Common myeloid progenitor, CD34-positive (primary cell): ENCODE measurements around the gene TRIM14.

ENCODE experiments used
- CTCF ChIA-PET: fragments of 350-600 bp; sonication (Branson Sonifier 250); formaldehyde crosslinking; loops from one replicate; lab custom pipeline; 2021; ENCODE audit warnings: antibody characterized with exemption; lab: Charles Lee
- POLR2A ChIA-PET: fragments of 350-600 bp; sonication (Branson Sonifier 250); formaldehyde crosslinking; loops from one replicate; lab custom pipeline; 2021; ENCODE audit warnings: antibody characterized with exemption; lab: Charles Lee
- DNase-seq, 3 donors: peaks; one replicate each; pipeline versions ENCODE4 v3.0.0 to v3.0.0-alpha.2; 2013
- H3K27ac ChIP-seq, 2 experiments: 1 replicate in 1 of 2; 2 replicates in 1 of 2; pipeline ENCODE4 v1.7.0; 2013; ENCODE audit warnings: inconsistent platforms in 2 of 2, low read length in 2 of 2, mild to moderate bottlenecking in 2 of 2, low read depth in 1 of 2, moderate library complexity in 1 of 2; ENCODE audit not compliant: severe bottlenecking in 2 of 2, insufficient read depth in 1 of 2, poor library complexity in 1 of 2
- H3K27me3 ChIP-seq, 5 experiments: replicated peaks in 2 of 5; 1 replicate in 3 of 5; 2 replicates in 2 of 5; pipeline versions ENCODE4 v1.6.1 to v1.7.0; 2013; ENCODE audit warnings: low read length in 4 of 5, mild to moderate bottlenecking in 2 of 5, moderate library complexity in 2 of 5, inconsistent platforms in 1 of 5; ENCODE audit not compliant: insufficient read depth in 5 of 5, control insufficient read depth in 4 of 5
- H3K36me3 ChIP-seq, 4 experiments: 1 replicate in 2 of 4; 2 replicates in 2 of 4; pipeline versions ENCODE4 v1.6.1 to v1.7.0; 2013; ENCODE audit warnings: low read length in 3 of 4, control low read depth in 1 of 4, mild to moderate bottlenecking in 1 of 4; ENCODE audit not compliant: control insufficient read depth in 4 of 4, insufficient read depth in 4 of 4
- H3K4me1 ChIP-seq, 4 experiments: 1 replicate in 3 of 4; 2 replicates in 1 of 4; pipeline versions ENCODE4 v1.6.1 to v1.7.1; 2013; ENCODE audit warnings: low read length in 3 of 4, mild to moderate bottlenecking in 3 of 4, control low read depth in 1 of 4, inconsistent platforms in 1 of 4, moderate library complexity in 1 of 4; ENCODE audit not compliant: control insufficient read depth in 4 of 4, insufficient read depth in 4 of 4; ENCODE audit errors: control extremely low read depth in 1 of 4
- H3K4me3 ChIP-seq, 7 experiments: 1 replicate in 4 of 7; 2 replicates in 3 of 7; pipeline versions ENCODE4 v1.5.1 to v1.7.0; 2013; ENCODE audit warnings: mild to moderate bottlenecking in 7 of 7, low read length in 6 of 7, moderate library complexity in 6 of 7, inconsistent platforms in 2 of 7, low read depth in 2 of 7, control low read depth in 1 of 7; ENCODE audit not compliant: insufficient read depth in 4 of 7, control insufficient read depth in 1 of 7; ENCODE audit errors: extremely low read depth in 1 of 7
- H3K9me3 ChIP-seq, 5 experiments: 1 replicate in 4 of 5; 2 replicates in 1 of 5; pipeline versions ENCODE4 v1.6.1 to v1.7.1; 2013; ENCODE audit warnings: low read length in 4 of 5, mild to moderate bottlenecking in 2 of 5, inconsistent platforms in 1 of 5, low read depth in 1 of 5, moderate library complexity in 1 of 5; ENCODE audit not compliant: control insufficient read depth in 4 of 5, insufficient read depth in 2 of 5; ENCODE audit errors: control extremely low read depth in 1 of 5
- WGBS: methylation state at CpG from one replicate; pipeline ENCODE4 v1.1.5; 2013; ENCODE audit not compliant: insufficient coverage; 5-methylcytosine and 5-hydroxymethylcytosine counted together

TRIM14 gene

GRCh38 chr9:98142925-98143481 is 24.0 kb upstream of the TRIM14 start:
- CTCF ChIA-PET = interaction anchor here (1.0 kb wide), 1 partner anchor 79 kb away, joined by 3 read pairs; no protein-coding TSS in a partner anchor
- peaks cover 0 to 2% (median 0%) of the 10 kb centered on the region in 4 experiments for H3K36me3 ChIP-seq
- no peak for DNase-seq
- H3K27me3 ChIP-seq = no peaks in the 10 kb centered on the region
- POLR2A ChIA-PET = no interaction called here
- no peak overlapping the region for H3K27ac ChIP-seq
- no peaks in the 10 kb centered on the region for H3K9me3 ChIP-seq
- H3K4me3 ChIP-seq = no peak overlapping the region
- H3K4me1 ChIP-seq = peaks cover 0 to 16% (median 6%) of the 10 kb centered on the region in 4 experiments
- 95% methylated on average over 7 of the region's 8 CpGs for WGBS

- H3K4me3 ChIP-seq = no peak overlapping the region
- WGBS = 87% methylated on average over 4 of the region's 13 CpGs
- peaks cover 0 to 16% (median 6%) of the 10 kb centered on the region in 4 experiments for H3K4me1 ChIP-seq
- H3K27ac ChIP-seq = no peak overlapping the region
- CTCF ChIA-PET = interaction anchor here (1.2 kb wide), 1 partner anchor 30 kb away, joined by 3 read pairs; no protein-coding TSS in a partner anchor
- no peaks in the 10 kb centered on the region for H3K27me3 ChIP-seq
- peaks cover 0 to 2% (median 0%) of the 10 kb centered on the region in 4 experiments for H3K36me3 ChIP-seq
- no peak for DNase-seq
- POLR2A ChIA-PET = no interaction called here
- no peaks in the 10 kb centered on the region for H3K9me3 ChIP-seq
Observed at GRCh38 chr9:98142182-98142907, 23.3 kb upstream of the TRIM14 start.

GRCh38 chr9:98140503-98140902 is 21.5 kb upstream of the TRIM14 start:
- 93% methylated on average over 3 of the region's 5 CpGs for WGBS

GRCh38 chr9:98136489-98136888 is 17.5 kb upstream of the TRIM14 start:
- POLR2A ChIA-PET = interaction anchor here (0.6 kb wide), 1 partner anchor 61 kb away, joined by 3 read pairs; no protein-coding TSS in a partner anchor
- H3K4me3 ChIP-seq = no peak overlapping the region
- no peaks in the 10 kb centered on the region for H3K27me3 ChIP-seq
- DNase-seq = no peak
- CTCF ChIA-PET = no interaction called here
- no peaks in the 10 kb centered on the region for H3K9me3 ChIP-seq
- peaks cover 0 to 3% (median 0%) of the 10 kb centered on the region in 4 experiments for H3K4me1 ChIP-seq
- no peak overlapping the region for H3K27ac ChIP-seq
- peaks cover 0 to 4% (median 0%) of the 10 kb centered on the region in 4 experiments for H3K36me3 ChIP-seq

More at GRCh38 chr9:98140503-98140902, 21.5 kb upstream of the TRIM14 start:
- no peak for DNase-seq
- ChIA-PET CTCF (interaction anchor here (0.8 kb wide), 1 partner anchor 200 kb away, joined by 3 read pairs; no protein-coding TSS in a partner anchor), POLR2A (no interaction called here)
- Histone ChIP-seq H3K4me3 (no peak overlapping the region), H3K27ac (no peak overlapping the region), H3K9me3 (no peaks in the 10 kb centered on the region), H3K4me1 (peaks cover 0 to 5% (median 0%) of the 10 kb centered on the region in 4 experiments), H3K27me3 (no peaks in the 10 kb centered on the region), H3K36me3 (peaks cover 0 to 2% (median 0%) of the 10 kb centered on the region in 4 experiments)

GRCh38 chr9:98135938-98136337 is 16.9 kb upstream of the TRIM14 start:
- no peaks in the 10 kb centered on the region for H3K27me3 ChIP-seq
- peaks cover 0 to 3% (median 0%) of the 10 kb centered on the region in 4 experiments for H3K4me1 ChIP-seq
- ChIA-PET CTCF (interaction anchor here (1.2 kb wide), 1 partner anchor 17 kb away, joined by 3 read pairs; the partner anchor contains the start of gene TRIM14), POLR2A (interaction anchor here (0.6 kb wide), 1 partner anchor 61 kb away, joined by 3 read pairs; no protein-coding TSS in a partner anchor)
- no peak for DNase-seq
- H3K36me3 ChIP-seq = peaks cover 0 to 4% (median 0%) of the 10 kb centered on the region in 4 experiments
- H3K9me3 ChIP-seq = no peaks in the 10 kb centered on the region
- WGBS = 92% methylated on average over 7 of the region's 7 CpGs
- H3K27ac ChIP-seq = no peak overlapping the region
- no peak overlapping the region for H3K4me3 ChIP-seq

GRCh38 chr9:98135558-98135934 is 16.5 kb upstream of the TRIM14 start:
- CTCF ChIA-PET = interaction anchor here (1.2 to 1.4 kb wide), 2 partner anchors 14 to 17 kb away, joined by 3 to 4 read pairs; partner anchors contain the start of gene TRIM14
- 92% methylated on average over 4 of the region's 4 CpGs for WGBS
- POLR2A ChIA-PET = no interaction called here

More at GRCh38 chr9:98135558-98135934, 16.5 kb upstream of the TRIM14 start:
- H3K36me3 ChIP-seq = peaks cover 0 to 4% (median 0%) of the 10 kb centered on the region in 4 experiments
- no peaks in the 10 kb centered on the region for H3K27me3 ChIP-seq
- no peaks in the 10 kb centered on the region for H3K9me3 ChIP-seq
- no peak overlapping the region for H3K27ac ChIP-seq
- peaks cover 0 to 3% (median 0%) of the 10 kb centered on the region in 4 experiments for H3K4me1 ChIP-seq
- no peak overlapping the region for H3K4me3 ChIP-seq
- DNase-seq = no peak
